H7 (cell line): Measurements from ENCODE around the gene HHIPL1. TPM values are rescaled to one million over a fixed set of nuclear protein-coding genes. Genes with fewer than 3 reads are reported as not detected.
A peak's percentile ranks its signal among the peaks of the same experiment; 100 is the strongest.

Experiments used
- DNase-seq: peaks from one replicate; pipeline ENCODE4 v3.0.0; 2012
- H3K27me3 ChIP-seq: 2 replicates; pipeline ENCODE4 v1.6.0; 2011; ENCODE audit warnings: mild to moderate bottlenecking, low read length; ENCODE audit not compliant: control insufficient read depth, insufficient read depth
- H3K36me3 ChIP-seq: replicated peaks from 2 replicates; pipeline ENCODE4 v1.5.1; 2011; ENCODE audit warnings: low read length; ENCODE audit not compliant: control insufficient read depth, insufficient read depth
- H3K4me3 ChIP-seq: 2 replicates; pipeline ENCODE4 v1.5.1; 2011; ENCODE audit warnings: low read depth, mild to moderate bottlenecking, control low read depth, low read length, moderate library complexity; ENCODE audit not compliant: insufficient read depth
- total RNA-seq: library from RNA; depleted of rRNA; stranded (reverse); fragments of >200 nt; shearing (Covaris generic); gene quantifications from 2 replicates; pipeline ENCODE4 v1.2.3, GENCODE V29; 2014; rRNA removed

Gene HHIPL1
- 2.2 and 3.4 TPM in 2 replicates for total RNA-seq

GRCh38 chr14:99644723-99645544 is at the start of gene HHIPL1:
TSS of gene HHIPL1 (plus strand) at chr14:99645129. CDS start at chr14:99645208, 79 bp downstream.
- no peaks in the 10 kb centered on the region for H3K36me3 ChIP-seq
- peaks cover 20% of the 10 kb centered on the region for H3K27me3 ChIP-seq
- DNase-seq = peak; percentile 88
- H3K4me3 ChIP-seq = peak within 1 kb of the TSS; percentile 55

- H3K36me3 ChIP-seq = no peaks in the 10 kb centered on the region
- no peaks in the 10 kb centered on the region for H3K27me3 ChIP-seq
- DNase-seq = no peak
- no peak overlapping the region for H3K4me3 ChIP-seq
Observed at GRCh38 chr14:99595524-99595923, 49.4 kb upstream of the HHIPL1 start.

GRCh38 chr14:99596071-99596627 is 48.8 kb upstream of the HHIPL1 start:
- Histone ChIP-seq H3K36me3 (no peaks in the 10 kb centered on the region), H3K4me3 (no peak overlapping the region), H3K27me3 (no peaks in the 10 kb centered on the region)
- DNase-seq = no peak

GRCh38 chr14:99596772-99597171 is 48.2 kb upstream of the HHIPL1 start:
- H3K36me3 ChIP-seq = no peaks in the 10 kb centered on the region
- peak; percentile 40 for DNase-seq
- no peak overlapping the region for H3K4me3 ChIP-seq
- no peaks in the 10 kb centered on the region for H3K27me3 ChIP-seq

GRCh38 chr14:99597911-99598600 is 46.9 kb upstream of the HHIPL1 start:
- Histone ChIP-seq H3K27me3 (peaks cover 10% of the 10 kb centered on the region), H3K36me3 (no peaks in the 10 kb centered on the region), H3K4me3 (no peak overlapping the region)
- peak; percentile 37 for DNase-seq

- peak; percentile 58 for DNase-seq
- no peaks in the 10 kb centered on the region for H3K36me3 ChIP-seq
- peaks cover 17% of the 10 kb centered on the region for H3K27me3 ChIP-seq
- no peak overlapping the region for H3K4me3 ChIP-seq
Observed at GRCh38 chr14:99598774-99599173, 46.2 kb upstream of the HHIPL1 start.

GRCh38 chr14:99599393-99599792 is 45.5 kb upstream of the HHIPL1 start:
- Histone ChIP-seq H3K4me3 (no peak overlapping the region), H3K27me3 (peaks cover 17% of the 10 kb centered on the region), H3K36me3 (no peaks in the 10 kb centered on the region)
- no peak for DNase-seq

- Histone ChIP-seq H3K4me3 (no peak overlapping the region), H3K27me3 (peaks cover 19% of the 10 kb centered on the region), H3K36me3 (no peaks in the 10 kb centered on the region)
- DNase-seq = no peak
Observed at GRCh38 chr14:99600232-99600888, 44.6 kb upstream of the HHIPL1 start.

GRCh38 chr14:99601361-99601831 is 43.5 kb upstream of the HHIPL1 start:
- no peak for DNase-seq
- Histone ChIP-seq H3K4me3 (no peak overlapping the region), H3K27me3 (peaks cover 23% of the 10 kb centered on the region), H3K36me3 (no peaks in the 10 kb centered on the region)

- Histone ChIP-seq H3K4me3 (peak overlapping the region; percentile 64), H3K27me3 (peaks cover 23% of the 10 kb centered on the region), H3K36me3 (no peaks in the 10 kb centered on the region)
- peak; percentile 56 for DNase-seq
Observed at GRCh38 chr14:99602054-99602787, 42.7 kb upstream of the HHIPL1 start.

GRCh38 chr14:99602788-99603415 is 42.0 kb upstream of the HHIPL1 start:
- Histone ChIP-seq H3K4me3 (peak overlapping the region; percentile 64), H3K36me3 (no peaks in the 10 kb centered on the region), H3K27me3 (peaks cover 23% of the 10 kb centered on the region)
- peak; percentile 70 for DNase-seq

GRCh38 chr14:99603471-99604277 is 41.3 kb upstream of the HHIPL1 start, which contains the start of gene CCDC85C:
TSS of gene CCDC85C (minus strand) at chr14:99604207. CDS start at chr14:99603959, 248 bp downstream.
- no peaks in the 10 kb centered on the region for H3K36me3 ChIP-seq
- H3K4me3 ChIP-seq = peak within 1 kb of the TSS; percentile 78
- peak; percentile 72 for DNase-seq
- peaks cover 23% of the 10 kb centered on the region for H3K27me3 ChIP-seq

- H3K36me3 ChIP-seq = no peaks in the 10 kb centered on the region
- peak; percentile 100 for DNase-seq
- H3K27me3 ChIP-seq = peaks cover 23% of the 10 kb centered on the region
- H3K4me3 ChIP-seq = peak overlapping the region; percentile 78
Observed at GRCh38 chr14:99604278-99604765, 40.6 kb upstream of the HHIPL1 start.
